HG02623 (cell line): ENCODE data around the gene KARS1.

Source experiments
- ATAC-seq: cut with Tn5 transposase; IDR thresholded peaks from one replicate; pipeline ENCODE4 v1.9.1; 2021; ENCODE audit warnings: moderate library complexity; ENCODE audit not compliant: unreplicated experiment

KARS1 gene

DNA sequence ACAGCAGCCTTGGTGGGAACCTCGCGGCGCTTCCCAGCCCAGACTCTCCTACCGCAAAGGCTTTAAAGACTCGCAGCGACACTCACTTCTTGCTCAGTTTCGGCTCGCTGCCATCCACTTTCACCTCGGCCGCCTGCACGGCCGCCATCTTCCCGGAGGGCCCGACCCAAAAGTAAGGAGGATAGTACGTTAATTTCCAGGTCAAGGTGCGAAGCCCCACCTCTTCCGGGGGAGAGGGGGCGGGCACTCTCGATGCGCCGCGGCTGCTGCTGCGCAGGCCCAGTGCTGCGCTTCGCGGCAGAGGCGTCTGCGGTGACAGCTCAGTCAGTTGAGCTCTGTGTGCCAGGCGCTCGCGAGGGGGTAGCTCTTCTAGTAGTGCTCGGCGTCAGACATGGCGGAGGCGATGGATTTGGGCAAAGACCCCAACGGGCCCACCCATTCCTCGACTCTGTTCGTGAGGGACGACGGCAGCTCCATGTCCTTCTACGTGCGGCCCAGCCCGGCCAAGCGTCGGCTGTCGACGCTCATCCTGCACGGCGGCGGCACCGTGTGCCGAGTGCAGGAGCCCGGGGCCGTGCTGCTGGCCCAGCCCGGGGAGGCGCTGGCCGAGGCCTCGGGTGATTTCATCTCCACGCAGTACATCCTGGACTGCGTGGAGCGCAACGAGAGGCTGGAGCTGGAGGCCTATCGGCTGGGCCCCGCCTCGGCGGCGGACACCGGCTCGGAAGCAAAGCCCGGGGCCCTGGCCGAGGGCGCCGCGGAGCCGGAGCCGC, at the start of gene KARS1, which contains the start of gene TERF2IP:
Gene KARS1 (minus strand): TSS at position 174 of the 773 bp plus-strand sequence. CDS start 26 bp downstream, at position 148.
Gene TERF2IP (plus strand): TSS at position 282 of the 773 bp plus-strand sequence. CDS start 110 bp downstream, at position 392.
- peak; percentile 79 for ATAC-seq

DNA sequence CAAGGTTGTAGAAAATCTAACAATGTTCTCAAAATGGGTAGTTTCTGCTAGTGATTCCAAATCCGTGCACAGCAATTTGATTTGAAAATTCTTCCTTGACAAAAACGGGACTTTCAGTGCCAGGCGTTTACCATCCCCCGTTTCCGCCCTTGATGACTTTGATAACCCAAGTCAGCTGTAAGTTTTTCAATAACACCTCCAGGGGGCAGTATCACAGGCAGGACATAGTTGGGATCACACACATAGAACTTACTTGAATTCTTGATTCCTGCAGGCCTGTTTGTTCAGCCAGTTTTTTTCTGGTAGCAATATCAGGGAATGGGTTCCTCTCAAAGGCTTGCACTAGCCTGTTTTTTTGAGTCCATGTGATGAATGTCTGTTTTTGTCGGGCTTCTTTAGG, 48.2 kb upstream of the KARS1 start:
- ATAC-seq = no peak

DNA sequence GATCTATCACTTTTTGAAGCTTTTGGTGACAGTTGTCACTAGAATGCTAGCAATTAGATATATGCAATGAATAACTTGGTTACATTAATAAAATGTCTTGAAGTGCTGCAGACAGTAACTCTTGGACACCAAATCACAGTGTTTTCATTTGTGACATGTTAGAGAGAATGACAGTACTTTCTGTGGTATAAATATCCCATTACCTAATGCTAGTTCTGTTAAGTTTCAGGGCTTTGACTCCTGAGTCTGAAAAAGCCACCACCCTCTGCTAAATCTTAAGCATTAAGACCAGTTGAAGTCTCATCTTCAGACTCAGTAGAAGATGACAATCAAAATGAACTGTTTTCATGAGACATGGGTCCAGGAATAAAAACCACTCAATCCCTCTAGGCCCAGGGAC, 39.9 kb upstream of the KARS1 start:
- ATAC-seq = no peak

DNA sequence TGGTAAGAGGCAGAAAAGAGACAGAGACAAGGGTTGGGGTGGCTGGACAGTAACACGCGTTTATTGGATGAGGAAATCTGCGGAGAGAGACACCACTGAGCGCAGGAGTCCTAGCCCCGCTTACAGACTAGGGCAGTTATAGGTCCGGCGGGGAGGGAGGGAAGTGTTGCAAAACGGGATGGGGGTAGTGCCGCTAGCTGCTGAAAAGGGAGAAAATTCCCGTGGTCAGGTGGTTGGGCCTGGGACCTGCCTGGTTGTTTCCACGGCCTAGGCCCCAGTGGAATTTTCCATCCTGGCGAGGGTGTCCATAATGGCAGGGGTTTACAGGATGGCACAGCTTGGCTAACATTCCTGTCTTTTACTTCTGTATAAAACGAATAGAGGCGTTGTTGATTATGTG, 34.8 kb upstream of the KARS1 start:
- ATAC-seq = no peak

DNA sequence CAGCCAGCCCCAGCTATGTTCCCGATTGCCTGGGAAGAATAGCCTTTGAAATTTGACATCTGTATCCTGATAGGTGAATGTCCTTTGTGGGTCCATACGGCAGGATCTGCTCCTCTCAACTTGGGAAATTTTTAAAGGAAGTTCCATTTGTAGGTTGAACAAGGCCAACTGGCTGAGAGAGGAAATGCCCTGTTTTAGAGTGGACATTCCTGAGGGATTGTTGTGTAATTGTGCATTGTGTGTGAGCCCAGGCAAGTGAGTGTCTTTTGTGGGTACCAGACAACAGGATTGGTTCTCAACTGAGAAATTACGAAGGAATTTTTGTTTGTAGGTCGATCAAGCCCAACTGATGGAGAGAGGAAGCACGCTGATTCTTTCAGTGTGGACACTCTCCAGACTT, 31.9 kb upstream of the KARS1 start:
- ATAC-seq = no peak

DNA sequence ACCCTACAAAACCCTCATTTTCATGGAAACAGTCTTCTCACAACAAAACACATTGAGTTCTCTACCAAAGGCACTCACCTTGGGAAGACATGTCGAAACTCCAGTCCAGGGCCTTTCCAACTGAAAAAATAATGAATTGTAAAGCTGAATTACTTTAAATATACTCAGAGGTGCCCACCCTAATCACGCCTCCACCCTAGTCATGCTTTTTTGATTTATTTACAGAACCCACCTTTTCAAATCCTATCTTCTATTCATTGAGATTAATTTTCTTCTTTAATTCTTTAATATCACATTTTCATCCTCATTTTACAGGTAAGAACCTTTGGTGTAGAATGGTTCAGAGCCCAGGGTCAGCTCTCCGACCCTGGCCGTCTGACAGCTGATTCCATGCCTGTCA, 29.4 kb upstream of the KARS1 start, which contains the start of gene CPHXL2:
Gene CPHXL2 (minus strand): TSS at position 101 of the 400 bp plus-strand sequence. CDS start 10 bp downstream, at position 91.
- ATAC-seq = no peak

DNA sequence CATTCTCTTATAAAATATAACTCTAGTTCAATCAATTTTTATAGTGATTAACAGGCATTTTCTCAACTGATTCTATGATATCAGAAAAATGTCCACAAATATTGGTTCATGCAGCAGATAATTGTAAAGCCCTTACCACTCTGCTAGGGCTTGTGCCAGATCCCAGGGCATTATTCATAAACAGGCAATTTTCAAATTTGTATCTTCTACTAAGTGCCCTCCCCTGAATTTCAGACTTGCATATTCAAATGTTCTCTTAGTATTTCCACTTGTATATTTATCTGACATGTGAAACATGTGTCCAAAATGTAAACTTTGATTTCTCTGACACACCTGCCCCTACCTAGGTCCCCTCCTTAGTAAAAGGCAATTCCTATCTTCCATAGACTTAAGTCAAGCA, 20.0 kb upstream of the KARS1 start:
- ATAC-seq = no peak

DNA sequence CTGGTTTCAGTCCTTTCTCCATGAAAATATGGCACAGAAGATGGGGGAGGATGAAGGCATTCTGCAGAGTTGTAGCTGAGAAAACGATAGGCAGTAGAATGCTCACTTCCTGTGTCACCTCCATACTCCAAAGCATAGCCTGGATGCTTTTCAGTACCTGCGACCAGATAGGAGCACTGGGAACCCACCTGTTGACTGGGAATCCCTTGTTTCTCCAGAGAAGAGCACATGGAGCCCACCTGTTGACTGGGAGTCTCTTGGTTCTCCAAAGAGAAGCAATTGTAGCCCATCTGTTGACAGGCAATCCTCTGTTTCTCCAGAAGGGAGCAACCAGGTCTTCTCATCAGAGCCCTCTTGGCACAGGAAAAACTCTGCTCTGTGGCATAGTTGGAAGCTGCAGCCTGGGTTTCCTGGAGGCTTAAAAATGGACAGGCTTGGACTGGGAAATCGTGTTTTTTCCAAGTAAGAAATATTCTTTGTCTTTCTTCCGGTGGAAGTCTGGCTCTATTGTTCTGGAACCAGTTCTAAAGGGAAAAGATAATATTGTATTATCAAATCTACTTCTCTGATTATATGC, 13.3 kb upstream of the KARS1 start:
- ATAC-seq = no peak

DNA sequence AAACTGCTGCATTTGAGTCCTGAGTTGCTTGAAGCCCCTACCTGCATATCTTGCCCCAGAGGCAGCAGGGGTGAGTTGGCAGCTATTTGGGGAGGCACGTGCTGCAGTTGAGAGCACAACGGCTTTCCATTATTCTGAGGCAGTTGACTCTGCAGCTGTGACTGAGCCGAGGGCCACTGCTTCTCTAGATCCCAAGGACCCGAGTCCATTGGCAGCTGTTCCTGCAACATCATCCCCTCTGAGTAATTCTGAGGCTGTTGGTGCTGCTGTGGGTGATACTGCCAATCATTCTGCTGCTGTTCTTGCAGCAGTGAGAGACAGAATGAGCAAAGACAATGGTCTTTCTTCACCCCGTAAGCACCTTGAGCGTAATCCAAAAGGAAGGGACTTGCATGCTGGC, 12.9 kb upstream of the KARS1 start:
- no peak for ATAC-seq

DNA sequence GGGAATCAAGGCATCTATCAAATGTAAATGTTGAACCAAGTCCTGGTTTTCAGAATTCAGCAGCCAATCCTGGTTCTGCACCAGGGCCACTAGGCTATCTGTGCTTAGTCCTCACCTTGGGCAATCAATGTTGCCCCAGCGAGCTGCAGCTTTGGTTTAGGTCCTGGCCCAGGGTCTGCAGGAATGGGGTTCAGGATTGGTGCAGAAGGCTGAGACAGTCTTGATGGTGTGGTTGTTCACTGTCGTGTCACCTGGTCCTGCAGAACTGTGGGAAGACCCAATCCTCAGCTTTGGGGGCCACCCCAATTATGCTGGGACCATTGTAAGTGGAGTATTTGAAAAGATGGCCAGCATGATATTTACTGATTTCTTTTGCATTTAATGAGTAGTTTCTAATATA, 10.7 kb upstream of the KARS1 start:
- ATAC-seq = no peak

DNA sequence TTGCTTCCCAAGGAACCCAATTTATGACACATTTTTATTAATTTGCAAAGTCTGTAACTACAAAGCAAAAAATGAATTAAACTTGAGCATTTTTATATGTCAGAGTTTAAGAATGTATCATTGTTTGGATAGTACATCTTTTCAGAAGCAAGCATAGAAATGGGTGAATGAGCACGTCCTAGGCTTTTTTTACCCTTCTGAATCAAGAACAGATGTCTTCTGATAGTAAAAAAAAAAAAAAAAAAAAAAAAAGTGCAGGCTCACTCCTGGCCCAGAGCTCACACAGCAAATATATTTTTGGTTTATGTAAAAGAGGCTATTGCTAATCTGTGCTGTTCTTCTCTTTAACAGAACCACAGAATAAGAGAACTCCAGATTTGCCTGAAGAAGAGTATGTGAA, 6.5 kb upstream of the KARS1 start:
- no peak for ATAC-seq

DNA sequence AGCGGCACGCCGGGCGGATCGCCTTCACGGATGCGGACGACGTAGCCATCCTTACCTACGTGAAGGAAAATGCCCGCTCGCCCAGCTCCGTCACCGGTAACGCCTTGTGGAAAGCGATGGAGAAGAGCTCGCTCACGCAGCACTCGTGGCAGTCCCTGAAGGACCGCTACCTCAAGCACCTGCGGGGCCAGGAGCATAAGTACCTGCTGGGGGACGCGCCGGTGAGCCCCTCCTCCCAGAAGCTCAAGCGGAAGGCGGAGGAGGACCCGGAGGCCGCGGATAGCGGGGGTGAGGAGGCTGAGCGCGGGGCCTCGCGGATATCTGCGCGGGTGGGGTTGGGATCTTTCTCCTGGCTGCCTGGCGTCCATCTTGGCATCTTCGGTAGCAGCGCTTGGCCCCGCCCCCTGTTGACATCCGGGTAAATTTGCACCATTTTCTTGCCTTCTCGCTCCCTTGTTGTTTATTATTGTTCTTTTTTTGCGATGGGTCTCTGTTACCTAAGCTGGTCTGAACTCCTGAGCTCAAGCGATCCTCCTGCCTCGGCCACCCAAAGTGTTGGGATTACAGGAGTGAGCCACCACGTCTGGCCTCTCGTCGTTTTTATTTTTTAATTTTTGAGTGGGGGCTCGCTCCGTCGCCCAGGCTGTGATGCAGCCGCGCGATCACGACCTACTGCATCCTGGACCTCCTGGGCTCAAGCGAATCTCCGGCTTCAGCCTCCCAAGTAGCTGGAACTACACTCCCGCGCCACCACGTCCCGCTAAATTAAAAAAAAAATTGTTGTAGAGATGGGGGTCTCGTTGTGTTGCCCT, 1.0 kb upstream of the KARS1 start:
- peak; percentile 28 for ATAC-seq

DNA sequence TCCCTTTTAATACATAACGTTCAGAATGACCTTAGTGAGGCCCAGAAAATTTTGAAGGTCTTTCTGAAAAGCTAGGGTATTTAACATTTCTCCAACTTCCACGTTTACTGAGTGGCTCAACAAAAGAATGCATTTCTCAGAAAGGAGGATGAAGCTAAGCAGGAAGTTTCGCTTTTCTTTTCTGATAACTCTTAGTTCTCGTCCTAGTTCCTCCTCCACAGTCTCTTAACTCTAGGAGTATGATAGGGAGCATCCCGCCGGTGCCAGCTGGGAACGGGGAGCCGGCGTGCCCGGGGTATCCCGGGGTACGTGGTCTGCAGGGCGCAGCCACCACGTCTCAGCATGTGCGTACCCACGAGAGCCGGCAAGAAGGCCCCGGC, 363 bp downstream of the KARS1 start:
- ATAC-seq = peak; percentile 14

DNA sequence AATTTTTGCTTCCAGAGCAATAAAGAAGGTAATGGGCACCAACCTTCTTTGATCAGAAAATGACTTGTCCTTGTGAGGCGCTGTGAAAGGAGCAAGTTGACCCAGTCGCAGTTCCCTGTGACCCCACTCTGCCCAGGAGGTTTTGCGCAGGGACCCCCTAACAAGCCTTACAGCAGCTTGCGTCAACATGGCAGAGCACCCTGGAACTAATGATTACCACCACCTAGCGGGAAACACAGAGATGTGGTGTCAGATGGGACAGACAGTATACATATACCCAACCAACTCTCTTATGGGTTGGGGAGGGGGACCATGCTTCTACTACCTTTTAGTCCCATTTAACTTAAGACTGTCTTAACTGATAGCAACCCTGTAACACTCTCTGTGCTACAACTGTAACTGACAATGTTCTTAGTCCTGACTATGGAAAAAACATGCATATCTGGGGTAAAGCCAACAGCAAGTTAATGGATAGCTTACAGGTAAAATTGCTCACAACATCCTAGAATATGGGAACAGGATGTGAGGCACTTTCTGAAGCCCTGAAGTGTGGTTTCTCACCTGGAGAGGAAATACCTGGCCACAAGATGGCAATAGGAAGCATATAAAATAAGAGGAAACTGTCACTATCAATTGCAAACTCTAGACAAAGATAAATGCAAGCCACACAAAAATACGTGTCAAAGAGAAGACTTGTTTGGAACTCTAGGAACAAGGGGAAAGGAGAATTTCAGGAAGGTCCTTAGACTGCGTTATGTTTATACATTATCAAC, 3.0 kb downstream of the KARS1 start:
- no peak for ATAC-seq

DNA sequence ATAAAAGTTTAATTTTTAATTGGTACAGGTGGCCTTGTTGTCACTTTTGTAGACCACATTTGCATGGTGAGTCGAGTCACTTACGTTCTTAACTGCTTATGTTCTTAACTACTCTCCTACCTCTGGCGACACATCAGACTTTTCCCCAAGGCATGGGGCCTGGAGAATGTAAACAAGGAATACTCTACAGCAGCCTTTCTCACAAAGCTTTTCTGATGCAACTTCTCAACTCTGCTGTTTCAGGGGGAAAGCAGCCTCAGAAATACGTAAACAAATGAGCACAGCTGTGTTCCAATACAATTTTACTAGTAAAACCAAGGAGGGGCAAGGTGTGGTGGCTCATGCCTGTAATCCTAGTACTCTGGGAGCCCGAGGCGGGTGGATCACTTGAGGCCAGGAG, 6.9 kb downstream of the KARS1 start:
- no peak for ATAC-seq

DNA sequence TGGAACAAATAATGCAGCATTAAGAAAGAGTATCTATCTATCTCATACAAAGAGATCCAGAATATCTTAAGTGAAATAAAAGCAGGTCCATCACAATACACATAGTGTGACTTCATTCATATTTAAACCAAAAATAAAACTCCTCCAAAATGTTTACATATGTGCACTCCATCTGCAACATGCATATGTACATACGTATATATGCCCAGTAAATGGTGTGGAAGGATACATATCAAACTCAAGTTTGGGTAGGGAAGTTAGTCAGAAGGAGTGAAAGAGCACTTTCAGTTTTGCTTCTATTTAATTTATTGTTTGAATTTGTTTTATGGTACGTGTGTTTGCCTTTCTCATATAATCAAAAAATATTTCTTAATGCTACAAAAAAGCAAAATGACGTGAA, 12.4 kb downstream of the KARS1 start:
- ATAC-seq = no peak

DNA sequence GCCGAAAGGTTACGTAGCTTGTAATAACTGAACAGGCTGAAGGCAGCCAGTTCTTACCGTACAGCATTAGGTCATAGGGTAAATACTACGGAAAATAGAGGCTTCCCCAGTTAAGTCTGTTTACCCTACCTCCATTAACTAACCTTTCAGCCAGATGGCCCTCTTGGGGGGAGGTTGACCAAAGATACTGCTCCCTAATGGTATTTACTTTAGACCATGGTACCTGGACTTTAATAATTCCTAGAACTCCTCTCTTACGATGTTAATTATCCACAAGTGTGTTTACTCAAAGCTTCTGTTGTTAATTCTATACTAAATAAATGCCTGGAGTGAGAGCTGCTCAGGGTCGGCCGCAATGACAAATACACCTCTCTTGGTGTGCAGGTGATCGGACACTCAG, 14.6 kb downstream of the KARS1 start:
- ATAC-seq = no peak

DNA sequence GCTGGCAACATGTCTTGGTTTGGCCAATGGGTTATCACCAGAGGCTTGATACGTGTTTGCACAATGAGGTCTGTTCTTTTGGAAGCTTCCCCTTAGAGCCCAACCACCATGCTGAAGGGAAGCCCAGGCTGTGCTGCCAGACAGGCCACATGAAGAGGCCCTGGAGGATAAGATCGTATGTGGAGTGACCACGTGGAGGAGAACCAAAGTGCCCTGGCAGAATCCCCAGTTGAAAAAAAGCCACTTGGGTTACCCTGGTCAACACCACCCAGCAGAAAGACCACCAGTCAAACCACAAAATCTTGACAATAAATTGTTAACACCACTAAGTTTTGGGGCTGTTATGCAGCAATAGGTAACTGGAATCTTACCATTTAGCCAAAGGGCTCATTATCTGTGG, 17.4 kb downstream of the KARS1 start:
- no peak for ATAC-seq

DNA sequence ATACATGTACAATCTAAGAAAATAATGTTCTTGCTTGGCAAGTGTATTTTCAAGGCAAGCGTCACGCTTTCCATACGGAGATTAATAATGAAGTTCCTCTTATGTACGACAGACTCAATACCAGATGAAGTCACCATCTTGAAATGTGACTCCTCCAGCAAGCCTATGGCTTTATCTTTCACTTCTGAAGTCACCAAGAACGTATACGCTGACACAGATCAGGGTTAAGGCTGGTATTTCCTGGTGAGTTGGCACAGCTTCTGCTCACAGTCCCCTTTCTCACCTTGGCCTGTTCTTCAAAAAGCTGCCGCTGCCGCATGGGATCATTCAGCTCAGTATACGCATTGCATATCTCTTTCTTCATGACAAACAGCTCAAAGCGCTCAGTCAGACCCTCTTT, 18.3 kb downstream of the KARS1 start:
- ATAC-seq = no peak

DNA sequence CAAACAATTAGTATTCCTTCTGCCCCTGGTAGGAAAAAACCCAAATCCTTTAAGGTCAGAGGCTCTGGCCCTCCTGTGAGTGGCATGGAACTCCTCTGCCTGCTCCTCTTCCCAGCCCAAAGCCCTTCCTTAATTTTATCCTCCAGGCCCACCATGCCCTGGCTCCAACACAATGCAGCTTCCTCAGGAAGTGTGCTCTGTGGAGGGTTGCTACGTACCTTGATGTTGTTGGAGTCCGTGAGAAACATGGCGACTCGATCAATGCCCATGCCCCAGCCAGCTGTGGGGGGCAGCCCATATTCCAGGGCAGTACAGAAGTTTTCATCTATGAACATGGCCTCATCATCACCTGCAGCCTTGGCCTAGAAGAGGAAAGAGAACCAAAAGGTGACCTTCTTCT, 19.1 kb downstream of the KARS1 start:
- ATAC-seq = no peak

DNA sequence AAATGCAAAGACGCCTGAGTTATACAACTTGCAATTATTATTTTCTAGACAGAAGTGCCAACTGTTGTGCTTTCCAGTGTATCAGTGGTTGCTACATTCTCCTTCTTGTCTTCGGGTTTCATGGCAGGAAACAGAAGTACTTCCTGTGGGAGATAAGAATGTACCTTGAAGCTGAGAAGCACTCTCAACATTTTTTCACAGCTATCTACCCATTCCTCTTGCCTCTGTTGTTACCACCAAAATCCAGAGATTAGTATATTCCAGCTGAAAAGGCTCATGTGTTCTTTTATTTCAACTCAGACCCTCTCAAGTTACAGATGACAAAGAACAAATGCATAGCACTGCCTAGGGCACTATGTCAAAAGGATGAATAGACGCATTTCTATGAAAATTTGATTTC, 19.6 kb downstream of the KARS1 start:
- no peak for ATAC-seq
